Duodenal mucosa (tissue), 2 donors: ENCODE results near the gene CCDC182.

Experiments
- H3K27ac ChIP-seq: one replicate; pipeline ENCODE4 v1.7.0; 2013; ENCODE audit warnings: low read depth, low read length
- H3K27me3 ChIP-seq, 2 donors: one replicate each; pipeline ENCODE4 v1.7.0; 2013; ENCODE audit warnings: low read length in 2 of 2, control low read depth in 1 of 2; ENCODE audit not compliant: insufficient read depth in 2 of 2, control insufficient read depth in 1 of 2
- H3K36me3 ChIP-seq, 2 donors: one replicate each; pipeline ENCODE4 v1.7.0; 2013; ENCODE audit warnings: low read length in 2 of 2, control low read depth in 1 of 2; ENCODE audit not compliant: insufficient read depth in 2 of 2, control insufficient read depth in 1 of 2
- H3K4me1 ChIP-seq, 2 donors: one replicate each; pipeline ENCODE4 v1.7.0; 2013; ENCODE audit warnings: low read length in 2 of 2, control low read depth in 1 of 2; ENCODE audit not compliant: insufficient read depth in 2 of 2, control insufficient read depth in 1 of 2
- H3K4me3 ChIP-seq, 2 donors: one replicate each; pipeline ENCODE4 v1.7.0; 2013; ENCODE audit warnings: low read length in 2 of 2, low read depth in 1 of 2
- H3K9ac ChIP-seq, 2 donors: one replicate each; pipeline ENCODE4 v1.7.0; 2013; ENCODE audit warnings: low read length in 2 of 2, low read depth in 1 of 2
- H3K9me3 ChIP-seq, 2 donors: one replicate each; pipeline ENCODE4 v1.7.0; 2013; ENCODE audit warnings: low read length in 2 of 2, control low read depth in 1 of 2; ENCODE audit not compliant: control insufficient read depth in 1 of 2

The CCDC182 gene

GRCh38 chr17:57778306-57778705 is 33.2 kb upstream of the CCDC182 start:
- Histone ChIP-seq H3K9ac (no peak overlapping the region), H3K4me3 (no peak overlapping the region), H3K4me1 (peaks cover 5 to 7% of the 10 kb centered on the region in 2 donors), H3K27me3 (peaks cover 3 to 12% of the 10 kb centered on the region in 2 donors), H3K9me3 (no peaks in the 10 kb centered on the region), H3K36me3 (no peaks in the 10 kb centered on the region), H3K27ac (no peak overlapping the region)

GRCh38 chr17:57776366-57776765 is 31.3 kb upstream of the CCDC182 start:
- Histone ChIP-seq H3K9me3 (no peaks in the 10 kb centered on the region), H3K36me3 (no peaks in the 10 kb centered on the region), H3K4me1 (no peaks in the 10 kb centered on the region), H3K9ac (no peak overlapping the region), H3K27ac (no peak overlapping the region), H3K27me3 (peaks cover 6 to 13% of the 10 kb centered on the region in 2 donors), H3K4me3 (no peak overlapping the region)

GRCh38 chr17:57774872-57775271 is 29.8 kb upstream of the CCDC182 start:
- peaks cover 6 to 17% of the 10 kb centered on the region in 2 donors for H3K27me3 ChIP-seq
- no peaks in the 10 kb centered on the region for H3K4me1 ChIP-seq
- no peaks in the 10 kb centered on the region for H3K36me3 ChIP-seq
- H3K27ac ChIP-seq, result no peak overlapping the region
- no peak overlapping the region for H3K4me3 ChIP-seq
- H3K9ac ChIP-seq, result no peak overlapping the region
- no peaks in the 10 kb centered on the region for H3K9me3 ChIP-seq

GRCh38 chr17:57773557-57773956 is 28.5 kb upstream of the CCDC182 start:
- Histone ChIP-seq H3K4me1 (no peaks in the 10 kb centered on the region), H3K36me3 (no peaks in the 10 kb centered on the region), H3K9ac (no peak overlapping the region), H3K4me3 (no peak overlapping the region), H3K9me3 (no peaks in the 10 kb centered on the region), H3K27ac (no peak overlapping the region), H3K27me3 (peaks cover 9 to 21% of the 10 kb centered on the region in 2 donors)

- no peaks in the 10 kb centered on the region for H3K9me3 ChIP-seq
- H3K27ac ChIP-seq, result no peak overlapping the region
- no peak overlapping the region for H3K9ac ChIP-seq
- no peaks in the 10 kb centered on the region for H3K4me1 ChIP-seq
- no peak overlapping the region for H3K4me3 ChIP-seq
- peaks cover 12 to 24% of the 10 kb centered on the region in 2 donors for H3K27me3 ChIP-seq
- H3K36me3 ChIP-seq, result no peaks in the 10 kb centered on the region
Measured at GRCh38 chr17:57772774-57773173, 27.7 kb upstream of the CCDC182 start.

- Histone ChIP-seq H3K27me3 (peaks cover 6 to 18% of the 10 kb centered on the region in 2 donors), H3K27ac (no peak overlapping the region), H3K36me3 (no peaks in the 10 kb centered on the region), H3K4me3 (no peak overlapping the region), H3K4me1 (no peaks in the 10 kb centered on the region), H3K9me3 (no peaks in the 10 kb centered on the region), H3K9ac (no peak overlapping the region)
Measured at GRCh38 chr17:57767561-57767960, 22.5 kb upstream of the CCDC182 start.

- Histone ChIP-seq H3K27ac (no peak overlapping the region), H3K27me3 (peaks cover 6 to 11% of the 10 kb centered on the region in 2 donors), H3K4me3 (no peak overlapping the region), H3K9ac (no peak overlapping the region), H3K9me3 (no peaks in the 10 kb centered on the region), H3K36me3 (no peaks in the 10 kb centered on the region), H3K4me1 (no peaks in the 10 kb centered on the region)
Measured at GRCh38 chr17:57766318-57766943, 21.3 kb upstream of the CCDC182 start.

GRCh38 chr17:57762452-57763395 is 17.6 kb upstream of the CCDC182 start:
- Histone ChIP-seq H3K36me3 (no peaks in the 10 kb centered on the region), H3K9me3 (no peaks in the 10 kb centered on the region), H3K27ac (no peak overlapping the region), H3K9ac (no peak overlapping the region), H3K4me1 (no peaks in the 10 kb centered on the region), H3K4me3 (no peak overlapping the region), H3K27me3 (peaks cover 0 to 3% of the 10 kb centered on the region in 2 donors)

GRCh38 chr17:57761887-57762286 is 16.8 kb upstream of the CCDC182 start:
- H3K9ac ChIP-seq, result no peak overlapping the region
- H3K27me3 ChIP-seq, result peaks cover 0 to 3% of the 10 kb centered on the region in 2 donors
- H3K4me3 ChIP-seq, result no peak overlapping the region
- H3K27ac ChIP-seq, result no peak overlapping the region
- H3K4me1 ChIP-seq, result no peaks in the 10 kb centered on the region
- no peaks in the 10 kb centered on the region for H3K9me3 ChIP-seq
- H3K36me3 ChIP-seq, result no peaks in the 10 kb centered on the region

GRCh38 chr17:57760046-57760445 is 14.9 kb upstream of the CCDC182 start:
- H3K4me1 ChIP-seq, result no peaks in the 10 kb centered on the region
- H3K9me3 ChIP-seq, result no peaks in the 10 kb centered on the region
- H3K27ac ChIP-seq, result no peak overlapping the region
- no peak overlapping the region for H3K9ac ChIP-seq
- H3K36me3 ChIP-seq, result no peaks in the 10 kb centered on the region
- peaks cover 0 to 3% of the 10 kb centered on the region in 2 donors for H3K27me3 ChIP-seq
- no peak overlapping the region for H3K4me3 ChIP-seq
